GM23338 (cell line): Measurements from ENCODE around the gene OPTC. TPM values are rescaled to one million over a fixed set of nuclear protein-coding genes. Genes with fewer than 3 reads are reported as not detected.

ENCODE experiments used
- ATAC-seq: fragments of 200-7000 bp; cut with Tn5 transposase; 3 replicates; pipeline ENCODE4 v1.9.1; 2020
- DNase-seq: peaks from one replicate; pipeline ENCODE4 v3.0.0-alpha.2; 2015; ENCODE audit warnings: low spot score
- H2AFZ ChIP-seq: fragments of 200-600 bp; sonication (generic); 2 replicates; pipeline ENCODE4 v1.8.0; 2016; ENCODE audit warnings: antibody characterized with exemption, mild to moderate bottlenecking, moderate library complexity
- H3F3A ChIP-seq: fragments of 200-600 bp; sonication (generic); replicated peaks from 2 replicates; pipeline ENCODE4 v1.8.0; 2017; ENCODE audit warnings: antibody characterized with exemption, mixed run types, low read depth
- H3K27ac ChIP-seq: fragments of 200-600 bp; sonication (generic); 2 replicates; pipeline ENCODE4 v1.6.1; 2016; ENCODE audit warnings: low read depth
- H3K27me3 ChIP-seq: fragments of 200-600 bp; sonication (generic); 2 replicates; pipeline ENCODE4 v1.8.0; 2016; ENCODE audit warnings: mild to moderate bottlenecking, mixed run types, moderate library complexity; ENCODE audit not compliant: insufficient read depth
- H3K36me3 ChIP-seq: fragments of 200-600 bp; sonication (generic); 2 replicates; pipeline ENCODE4 v1.8.0; 2016; ENCODE audit warnings: mild to moderate bottlenecking; ENCODE audit not compliant: insufficient read depth
- H3K4me1 ChIP-seq: fragments of 200-600 bp; sonication (generic); 2 replicates; pipeline ENCODE4 v1.8.0; 2016; ENCODE audit warnings: mild to moderate bottlenecking, moderate library complexity; ENCODE audit not compliant: insufficient read depth
- H3K4me2 ChIP-seq: fragments of 200-600 bp; sonication (generic); 2 replicates; pipeline ENCODE4 v1.7.1; 2017; ENCODE audit warnings: mixed run types
- H3K4me3 ChIP-seq: fragments of 200-600 bp; sonication (generic); 2 replicates; pipeline ENCODE4 v1.6.1; 2016; ENCODE audit warnings: mixed run types
- H3K79me2 ChIP-seq: fragments of 200-600 bp; sonication (generic); replicated peaks from 2 replicates; pipeline ENCODE4 v1.8.0; 2017; ENCODE audit warnings: mild to moderate bottlenecking; ENCODE audit not compliant: insufficient read depth
- H3K9me2 ChIP-seq: fragments of 200-600 bp; sonication (generic); 2 replicates; pipeline ENCODE4 v1.8.0; 2017; ENCODE audit not compliant: insufficient read depth
- H4K20me1 ChIP-seq: fragments of 200-600 bp; sonication (generic); replicated peaks from 2 replicates; pipeline ENCODE4 v1.8.0; 2017; ENCODE audit warnings: mild to moderate bottlenecking; ENCODE audit not compliant: insufficient read depth
- H3K27ac Mint-ChIP-seq: 2 replicates; pipeline ENCODE4 v1.8.0; 2020; ENCODE audit warnings: inconsistent platforms, mild to moderate bottlenecking, moderate library complexity, mixed read lengths
- H3K27me3 Mint-ChIP-seq: 3 replicates; pipeline ENCODE4 v1.8.0; 2022; ENCODE audit warnings: low read depth, mild to moderate bottlenecking, moderate library complexity, mixed read lengths, inconsistent platforms; ENCODE audit not compliant: insufficient read depth, poor library complexity
- H3K36me3 Mint-ChIP-seq: 3 replicates; pipeline ENCODE4 v1.8.0; 2021; ENCODE audit warnings: low read depth, mild to moderate bottlenecking, inconsistent platforms, moderate library complexity, mixed read lengths
- H3K4me1 Mint-ChIP-seq: 3 replicates; pipeline ENCODE4 v1.8.0; 2020; ENCODE audit warnings: mild to moderate bottlenecking, inconsistent platforms, mixed read lengths
- H3K4me3 Mint-ChIP-seq: 3 replicates; pipeline ENCODE4 v1.8.0; 2021; ENCODE audit warnings: moderate library complexity, mild to moderate bottlenecking, inconsistent platforms, mixed read lengths
- H3K9me3 Mint-ChIP-seq: 3 replicates; pipeline ENCODE4 v1.8.0; 2020; ENCODE audit warnings: moderate library complexity, mild to moderate bottlenecking, inconsistent platforms, mixed read lengths
- CTCF ChIP-seq, 2 experiments: fragments of 200-600 bp in 1 of 2; sonication (generic) in 1 of 2; conservative IDR thresholded peaks; 2 replicates each; pipeline versions ENCODE4 v1.5.1 to v1.6.1; 2016 to 2017; ENCODE audit warnings: antibody characterized with exemption in 2 of 2, low read depth in 2 of 2, mild to moderate bottlenecking in 2 of 2, moderate library complexity in 1 of 2
- ETS1 ChIP-seq: IDR thresholded peaks from 2 replicates; pipeline ENCODE4 v1.6.1; 2016; ENCODE audit warnings: antibody characterized with exemption
- EZH2 ChIP-seq: fragments of 200-600 bp; sonication (generic); IDR thresholded peaks from one replicate; pipeline ENCODE4 v1.8.0; 2017; ENCODE audit warnings: antibody characterized with exemption, mild to moderate bottlenecking, low read depth; ENCODE audit not compliant: unreplicated experiment
- EZH2phosphoT487 ChIP-seq: fragments of 200-600 bp; sonication (generic); IDR thresholded peaks from one replicate; pipeline ENCODE4 v1.8.1; 2018; ENCODE audit warnings: antibody characterized with exemption; ENCODE audit not compliant: unreplicated experiment
- JUNB ChIP-seq: IDR thresholded peaks from one replicate; pipeline ENCODE4 v1.6.1; 2016; ENCODE audit warnings: antibody characterized with exemption; ENCODE audit not compliant: unreplicated experiment
- NANOG ChIP-seq: IDR thresholded peaks from 2 replicates; pipeline ENCODE4 v1.6.1; 2016; ENCODE audit warnings: antibody characterized with exemption, borderline replicate concordance
- POLR2AphosphoS5 ChIP-seq: IDR thresholded peaks from 2 replicates; pipeline ENCODE4 v1.6.1; 2016; ENCODE audit warnings: antibody characterized with exemption, low read depth
- REST ChIP-seq: IDR thresholded peaks from one replicate; pipeline ENCODE4 v1.6.1; 2018; ENCODE audit warnings: antibody characterized with exemption; ENCODE audit not compliant: unreplicated experiment
- STAT1 ChIP-seq: IDR thresholded peaks from one replicate; pipeline ENCODE4 v1.6.1; 2016; ENCODE audit warnings: antibody characterized with exemption; ENCODE audit not compliant: unreplicated experiment
- ZNF114 ChIP-seq: fragments of 250-450 bp; sonication (Bioruptor Pico); IDR thresholded peaks from 2 replicates; pipeline ENCODE4 v1.5.0; 2020; ENCODE audit warnings: mild to moderate bottlenecking, moderate library complexity
- ZNF331 ChIP-seq: fragments of 250-450 bp; sonication (Bioruptor Pico); IDR thresholded peaks from 2 replicates; pipeline ENCODE4 v1.5.0; 2020; ENCODE audit warnings: low read depth, mild to moderate bottlenecking, moderate library complexity
- polyA plus RNA-seq: library from polyadenylated mRNA; unstranded; fragments of >200 nt; fragmentation: Nextera tagmentation; extraction: Ambion mirVana; gene quantifications from 2 replicates; pipeline ENCODE4 v1.2.1, GENCODE V29; 2016
- total RNA-seq: library from RNA; depleted of rRNA; stranded (reverse); fragments of >200 nt; shearing (Covaris generic); gene quantifications from 2 replicates; pipeline ENCODE4 v1.2.3, GENCODE V29; 2014

OPTC gene
- total and polyA plus RNA-seq, 2 experiments from 2014 or later, result 0.50 to 1.0 TPM

- no peak overlapping the region for H3K27ac Mint-ChIP-seq
- no peak overlapping the region for H3K4me3 Mint-ChIP-seq
Measured at GRCh38 chr1:203524824-203525223, 30.9 kb downstream of the OPTC start.

GRCh38 chr1:203525685-203526084 lies 31.7 kb downstream of the OPTC start:
- DNase-seq (no peak), ATAC-seq (no peak)
- Mint-ChIP-seq H3K27ac (no peak overlapping the region), H3K4me1 (peaks cover 38% of the 10 kb centered on the region), H3K27me3 (peaks cover 24% of the 10 kb centered on the region), H3K9me3 (no peaks in the 10 kb centered on the region; the same call in 2 of the 3 replicates), H3K36me3 (no peaks in the 10 kb centered on the region), H3K4me3 (no peak overlapping the region; the same call in 2 of the 3 replicates)
- H3K27ac ChIP-seq, result no peak overlapping the region
- H3K36me3 ChIP-seq, result no peaks in the 10 kb centered on the region
- no peaks in the 10 kb centered on the region for H3K9me2 ChIP-seq
- no peaks in the 10 kb centered on the region for H3K79me2 ChIP-seq
- peaks cover 16% of the 10 kb centered on the region for H3K27me3 ChIP-seq
- no peak overlapping the region for H3K4me3 ChIP-seq
- H3F3A ChIP-seq, result no peaks in the 10 kb centered on the region
- H3K4me2 ChIP-seq, result no peak overlapping the region
- H2AFZ ChIP-seq, result no peak overlapping the region
- peaks cover 32% of the 10 kb centered on the region for H3K4me1 ChIP-seq
- H4K20me1 ChIP-seq, result no peaks in the 10 kb centered on the region
- TF ChIP-seq ETS1 (no peak), EZH2 (no peak), ZNF331 (no peak), REST (no peak), STAT1 (no peak)

More at GRCh38 chr1:203524824-203525223, 30.9 kb downstream of the OPTC start:
- Mint-ChIP-seq H3K27me3 (peaks cover 33% of the 10 kb centered on the region), H3K9me3 (no peaks in the 10 kb centered on the region; the same call in 2 of the 3 replicates), H3K36me3 (no peaks in the 10 kb centered on the region), H3K4me1 (peaks cover 46% of the 10 kb centered on the region)
- H3K4me3 ChIP-seq, result no peak overlapping the region
- H3F3A ChIP-seq, result no peaks in the 10 kb centered on the region
- DNase-seq, result no peak
- H3K79me2 ChIP-seq, result no peaks in the 10 kb centered on the region
- H3K4me2 ChIP-seq, result peak overlapping the region; percentile 32; the same call in 1 of the 2 replicates
- H3K4me1 ChIP-seq, result peaks cover 41% of the 10 kb centered on the region
- no peaks in the 10 kb centered on the region for H3K36me3 ChIP-seq
- no peaks in the 10 kb centered on the region for H3K9me2 ChIP-seq
- peaks cover 24% of the 10 kb centered on the region for H3K27me3 ChIP-seq
- peak; percentile 8 for ATAC-seq
- no peaks in the 10 kb centered on the region for H4K20me1 ChIP-seq
- no peak for TF ChIP-seq CTCF (conservative IDR thresholded peaks at IDR 0.05; ENCODE audit: low read depth in 2 of 2)
- no peak for TF ChIP-seq JUNB
- no peak for TF ChIP-seq NANOG
- no peak for TF ChIP-seq ZNF331
- no peak for TF ChIP-seq POLR2AphosphoS5
- TF ChIP-seq ZNF114, result no peak
- no peak for TF ChIP-seq EZH2phosphoT487
- no peak for TF ChIP-seq ETS1
- no peak for TF ChIP-seq STAT1
- 0 out of 2 replicates have a peak overlapping the region, but pooled peaks have one; percentile 14 for H2AFZ ChIP-seq
- H3K27ac ChIP-seq, result no peak overlapping the region
